DND-41 (cell line): ENCODE measurements around the gene USP4.

ENCODE experiments used
- ATAC-seq: fragments of 200-7000 bp; cut with Tn5 transposase; 3 replicates; pipeline ENCODE4 v1.9.1; 2021; ENCODE audit warnings: low read depth; ENCODE audit not compliant: insufficient read depth
- DNase-seq: peaks from one replicate; pipeline ENCODE4 v3.0.0-alpha.2; 2020
- H2AFZ ChIP-seq: 2 replicates; pipeline ENCODE4 v1.6.0; 2012; ENCODE audit warnings: low read depth, low read length
- H3K27ac ChIP-seq: 2 replicates; pipeline ENCODE4 v1.5.1; 2012; ENCODE audit warnings: low read length, inconsistent platforms
- H3K27me3 ChIP-seq: fragments of 200-600 bp; sonication (generic); 2 replicates; pipeline ENCODE4 v1.6.0; 2012; ENCODE audit warnings: low read length, mild to moderate bottlenecking, inconsistent platforms; ENCODE audit not compliant: insufficient read depth, poor library complexity
- H3K36me3 ChIP-seq: 2 replicates; pipeline ENCODE4 v1.5.1; 2012; ENCODE audit warnings: low read length, inconsistent platforms; ENCODE audit not compliant: insufficient read depth
- H3K4me1 ChIP-seq: 2 replicates; pipeline ENCODE4 v1.5.1; 2012; ENCODE audit warnings: mild to moderate bottlenecking, low read length; ENCODE audit not compliant: insufficient read depth
- H3K4me2 ChIP-seq: 2 replicates; pipeline ENCODE4 v1.6.0; 2012; ENCODE audit warnings: mild to moderate bottlenecking, moderate library complexity, low read length, inconsistent platforms; ENCODE audit not compliant: insufficient read depth
- H3K4me3 ChIP-seq, 2 experiments: fragments of 200-600 bp in 1 of 2; shearing (Covaris generic) in 1 of 2; 2 replicates each; pipeline ENCODE4 v1.5.1; 2012 to 2016; ENCODE audit warnings: inconsistent platforms in 2 of 2, low read length in 2 of 2, mild to moderate bottlenecking in 2 of 2, low read depth in 1 of 2, moderate library complexity in 1 of 2
- H3K79me2 ChIP-seq: 2 replicates; pipeline ENCODE4 v1.6.0; 2012; ENCODE audit warnings: low read length, inconsistent platforms; ENCODE audit not compliant: insufficient read depth
- H3K9ac ChIP-seq: 2 replicates; pipeline ENCODE4 v1.6.0; 2012; ENCODE audit warnings: low read depth, mild to moderate bottlenecking, inconsistent platforms, low read length, moderate library complexity
- H3K9me3 ChIP-seq: 2 replicates; pipeline ENCODE4 v1.5.1; 2012; ENCODE audit warnings: low read length, moderate library complexity, mild to moderate bottlenecking, inconsistent platforms; ENCODE audit not compliant: insufficient read depth, severe bottlenecking
- H4K20me1 ChIP-seq: 2 replicates; pipeline ENCODE4 v1.6.0; 2012; ENCODE audit warnings: low read length; ENCODE audit not compliant: insufficient read depth
- EZH2 ChIP-seq: IDR thresholded peaks from 3 replicates; pipeline ENCODE4 v1.6.1; 2012; ENCODE audit warnings: borderline replicate concordance, low read depth, mild to moderate bottlenecking, moderate library complexity, low read length, inconsistent platforms; ENCODE audit not compliant: severe bottlenecking
- TF ChIP-seq, protein P1 (sequence below): IDR thresholded peaks from 2 replicates; pipeline ENCODE4 v1.5.1; 2012; ENCODE audit warnings: borderline replicate concordance, low read length, moderate library complexity, mild to moderate bottlenecking; ENCODE audit not compliant: poor library complexity, severe bottlenecking; ENCODE audit errors: extremely low read depth

Gene USP4

DNA sequence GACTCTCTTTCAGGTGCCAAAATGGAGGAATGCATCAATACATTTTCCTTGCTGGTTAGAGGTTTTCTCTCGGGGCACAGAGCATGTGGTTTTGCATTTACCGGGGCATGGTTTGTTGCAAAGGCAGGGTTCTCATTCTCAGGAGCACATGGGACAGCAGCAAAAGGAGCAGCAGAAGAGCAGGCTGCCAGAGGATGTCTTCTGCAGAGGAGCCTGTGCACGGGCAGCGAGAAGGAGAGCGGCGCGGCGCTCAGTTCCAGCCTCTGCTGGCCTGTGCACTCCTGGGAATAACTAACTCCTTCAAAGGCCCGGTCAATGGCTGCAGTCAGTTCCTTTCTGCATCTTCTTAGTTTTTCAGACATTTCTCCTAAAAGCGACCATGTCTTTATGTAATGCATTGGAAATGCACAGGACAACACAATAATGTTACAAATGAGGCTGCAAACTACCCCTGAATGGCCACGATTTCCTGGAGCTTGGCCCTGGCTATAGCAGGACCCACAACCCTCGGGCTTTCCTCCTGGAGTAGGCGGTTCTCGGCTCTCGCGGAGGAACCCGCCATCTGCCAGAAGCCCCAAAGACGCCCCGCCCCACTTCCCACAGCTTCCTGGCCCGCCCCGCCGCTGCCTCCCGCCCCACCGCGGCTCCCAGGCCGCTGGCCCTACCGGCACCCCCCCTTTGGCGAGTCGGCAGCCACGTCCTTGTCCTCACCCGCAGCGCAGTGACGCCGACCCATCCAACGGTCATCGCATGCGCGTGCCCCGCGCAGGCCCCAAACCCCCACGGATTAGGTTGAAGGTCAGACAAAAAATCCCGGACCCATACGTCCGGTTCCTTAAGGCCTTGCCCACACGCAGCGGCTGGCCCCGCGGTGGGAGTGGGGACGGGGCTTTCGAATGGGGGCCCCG is 63.1 kb downstream of the USP4 start, which contains the start of gene C3orf62:
TSS of gene C3orf62 (minus strand) at position 758 of the 908 bp plus-strand sequence. CDS start at position 398, 360 bp downstream.
- DNase-seq (peak; percentile 13), ATAC-seq (no peak)
- no peaks in the 10 kb centered on the region for H3K79me2 ChIP-seq
- no peak within 1 kb of the TSS for H3K27ac ChIP-seq
- no peak within 1 kb of the TSS for H2AFZ ChIP-seq
- no peaks in the 10 kb centered on the region for H3K4me1 ChIP-seq
- TF ChIP-seq EZH2 = no peak
- TF ChIP-seq, protein P1, sequence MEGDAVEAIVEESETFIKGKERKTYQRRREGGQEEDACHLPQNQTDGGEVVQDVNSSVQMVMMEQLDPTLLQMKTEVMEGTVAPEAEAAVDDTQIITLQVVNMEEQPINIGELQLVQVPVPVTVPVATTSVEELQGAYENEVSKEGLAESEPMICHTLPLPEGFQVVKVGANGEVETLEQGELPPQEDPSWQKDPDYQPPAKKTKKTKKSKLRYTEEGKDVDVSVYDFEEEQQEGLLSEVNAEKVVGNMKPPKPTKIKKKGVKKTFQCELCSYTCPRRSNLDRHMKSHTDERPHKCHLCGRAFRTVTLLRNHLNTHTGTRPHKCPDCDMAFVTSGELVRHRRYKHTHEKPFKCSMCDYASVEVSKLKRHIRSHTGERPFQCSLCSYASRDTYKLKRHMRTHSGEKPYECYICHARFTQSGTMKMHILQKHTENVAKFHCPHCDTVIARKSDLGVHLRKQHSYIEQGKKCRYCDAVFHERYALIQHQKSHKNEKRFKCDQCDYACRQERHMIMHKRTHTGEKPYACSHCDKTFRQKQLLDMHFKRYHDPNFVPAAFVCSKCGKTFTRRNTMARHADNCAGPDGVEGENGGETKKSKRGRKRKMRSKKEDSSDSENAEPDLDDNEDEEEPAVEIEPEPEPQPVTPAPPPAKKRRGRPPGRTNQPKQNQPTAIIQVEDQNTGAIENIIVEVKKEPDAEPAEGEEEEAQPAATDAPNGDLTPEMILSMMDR = no peak
- no peaks in the 10 kb centered on the region for H4K20me1 ChIP-seq
- no peak within 1 kb of the TSS for H3K4me2 ChIP-seq
- H3K4me3 ChIP-seq = no peak within 1 kb of the TSS
- H3K27me3 ChIP-seq = no peaks in the 10 kb centered on the region
- H3K36me3 ChIP-seq = peaks cover 62% of the 10 kb centered on the region
- no peaks in the 10 kb centered on the region for H3K9me3 ChIP-seq
- H3K9ac ChIP-seq = no peak within 1 kb of the TSS

DNA sequence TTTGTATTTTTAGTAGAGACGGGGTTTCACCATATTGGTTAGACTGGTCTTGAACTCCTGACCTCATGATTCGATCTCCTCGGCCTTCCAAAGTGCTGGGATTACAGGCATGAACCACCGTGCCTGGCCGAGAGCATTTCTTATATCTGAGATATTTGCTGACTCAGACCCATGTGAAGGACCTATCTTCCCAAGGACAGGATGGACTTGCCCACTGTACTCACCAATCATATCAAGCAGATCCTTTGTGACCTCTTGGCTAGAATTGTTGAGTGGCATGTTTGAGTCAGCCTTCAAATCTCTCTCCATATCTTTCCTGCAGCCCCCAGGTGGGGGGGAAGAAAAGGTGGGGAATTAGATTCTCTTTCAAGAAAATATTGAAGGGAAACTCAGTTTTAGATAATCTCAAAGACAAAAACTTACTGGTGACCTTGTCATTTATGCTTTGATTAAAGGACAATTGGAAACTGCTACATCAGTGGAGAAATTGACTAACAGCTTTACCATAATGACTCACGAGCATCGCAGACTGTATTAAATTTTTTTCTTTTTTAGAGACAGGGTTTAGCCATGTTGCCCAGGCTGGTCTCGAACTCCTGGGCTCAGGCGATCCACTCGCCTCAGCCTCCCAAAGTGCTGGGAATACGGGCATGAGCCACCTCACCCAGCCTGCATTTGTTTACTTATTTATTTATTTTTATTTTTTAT is 65.9 kb downstream of the USP4 start:
- Histone ChIP-seq H3K27ac (no peak overlapping the region), H3K79me2 (no peaks in the 10 kb centered on the region), H3K4me3 (no peak overlapping the region), H3K4me1 (no peaks in the 10 kb centered on the region), H3K27me3 (no peaks in the 10 kb centered on the region), H4K20me1 (no peaks in the 10 kb centered on the region), H3K36me3 (peaks cover 64% of the 10 kb centered on the region), H2AFZ (no peak overlapping the region), H3K9ac (no peak overlapping the region), H3K9me3 (no peaks in the 10 kb centered on the region), H3K4me2 (no peak overlapping the region)
- DNase-seq = no peak
- TF ChIP-seq, protein P1 = no peak
- TF ChIP-seq EZH2 = no peak
- no peak for ATAC-seq

DNA sequence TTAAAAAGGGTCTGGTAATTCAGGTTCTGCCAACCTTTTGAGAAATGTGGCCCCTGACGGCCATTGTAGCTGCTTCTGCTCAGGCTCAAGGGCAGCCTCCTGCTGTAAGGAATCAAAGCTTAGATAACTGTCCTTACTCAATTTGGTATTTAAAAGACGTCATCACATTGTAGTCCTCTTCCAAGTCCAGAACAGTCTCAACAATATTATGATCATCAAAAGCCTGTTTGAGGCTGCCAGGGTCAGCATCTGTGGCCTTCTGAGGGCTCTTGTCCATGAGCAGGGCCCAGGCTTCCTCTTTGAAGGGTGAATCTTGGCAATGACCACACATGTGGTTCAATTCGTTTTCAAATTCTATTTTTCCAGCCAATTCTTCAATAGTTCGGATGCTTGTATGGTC is 68.8 kb downstream of the USP4 start:
- Histone ChIP-seq H3K4me1 (no peaks in the 10 kb centered on the region), H3K9ac (no peak overlapping the region), H3K79me2 (no peaks in the 10 kb centered on the region), H3K9me3 (no peaks in the 10 kb centered on the region), H3K4me2 (no peak overlapping the region), H3K36me3 (peaks cover 39% of the 10 kb centered on the region), H3K27ac (no peak overlapping the region), H3K27me3 (no peaks in the 10 kb centered on the region), H3K4me3 (no peak overlapping the region), H4K20me1 (no peaks in the 10 kb centered on the region), H2AFZ (no peak overlapping the region)
- TF ChIP-seq, protein P1 = no peak
- no peak for TF ChIP-seq EZH2
- ATAC-seq (no peak), DNase-seq (no peak)
